ENCODE data around the gene TEX2. TPM values are rescaled to one million over a fixed set of nuclear protein-coding genes. Genes with fewer than 3 reads are reported as not detected.

Gene TEX2
- total and polyA plus RNA-seq, 9 of the 15 experiments (the other 6 are each of a cell fraction or from before 2014, with no cell fraction given): 4.1 to 27.6 (median 19.3) TPM

- intact Hi-C loops (cut with micrococcal nuclease): no loop called here
- CTCF ChIA-PET (ENCODE audit: low intra/inter-chr PET ratio): no interaction called here
- FAIRE-seq (no peak), DNase-seq (ENCODE audit: extremely low read depth in 1 of 4, low spot score in 3 of 4) (no peak), ATAC-seq (no peak)
- H3K9me3 ChIP-seq (replicated peaks; ENCODE audit: control insufficient read depth, insufficient read depth, low read depth, low read length): no peaks in the 10 kb centered on the region; the same call in 1 of the 2 replicates
- POLR2A ChIA-PET: interaction anchor here (0.7 to 1.1 kb wide), 3 partner anchors 12 to 111 kb away, joined by 3 to 4 read pairs (median 3); no protein-coding TSS in a partner anchor
- no peaks in the 10 kb centered on the region for H3K4me1 ChIP-seq (replicated peaks in 1 of 2; ENCODE audit: control insufficient read depth in 2 of 2, insufficient read depth in 2 of 2, low read length in 2 of 2)
- no peak overlapping the region for H2AFZ ChIP-seq (ENCODE audit: low read depth, low read length)
- in situ Hi-C loops (cut with MboI): no loop called here
- no peak overlapping the region for H3K4me3 ChIP-seq
- no peak overlapping the region for H3K4me2 ChIP-seq (ENCODE audit: insufficient read depth, low read length)
- no peak overlapping the region for H3K27ac ChIP-seq (ENCODE audit: extremely low read depth, low read depth, low read length)
- H3K9me1 ChIP-seq (ENCODE audit: control insufficient read depth, insufficient read depth, low read length): no peaks in the 10 kb centered on the region
- TF ChIP-seq MTA1 (IDR thresholded peaks at IDR 0.05; ENCODE audit: borderline replicate concordance) (no peak), ZNF717 (CRISPR knock-in tag; IDR thresholded peaks at IDR 0.05) (no peak), ZSCAN32 (CRISPR knock-in tag; IDR thresholded peaks at IDR 0.05) (no peak), WHSC1 (IDR thresholded peaks at IDR 0.05; ENCODE audit: low read length) (no peak), ZNF511 (CRISPR knock-in tag; IDR thresholded peaks at IDR 0.05) (no peak), KDM2B (CRISPR knock-in tag; IDR thresholded peaks at IDR 0.05) (no peak), ZBTB2 (IDR thresholded peaks at IDR 0.05) (no peak), CSDE1 (IDR thresholded peaks at IDR 0.05) (no peak), ZNF253 (CRISPR knock-in tag; conservative IDR thresholded peaks at IDR 0.05) (no peak), FOXJ2 (tag; IDR thresholded peaks at IDR 0.05) (no peak), SP2 (IDR thresholded peaks at IDR 0.05; ENCODE audit: extremely low read depth, low read depth, low read length, poor library complexity, severe bottlenecking) (no peak), COPS2 (conservative IDR thresholded peaks at IDR 0.05) (no peak), GATA2 (CRISPR knock-in tag; IDR thresholded peaks at IDR 0.05) (no peak), NFRKB (IDR thresholded peaks at IDR 0.05; ENCODE audit: low read depth) (no peak)
- no peak overlapping the region for H3K9ac ChIP-seq (ENCODE audit: insufficient read depth in 1 of 2, low read depth in 2 of 2, low read length in 2 of 2)
- no TSS peak for BruUV-seq (replicated peaks)
- 79% methylated on average over 11 of the region's 11 CpGs for WGBS (ENCODE audit: insufficient coverage, low coverage, missing lambda C conversion rate)
- peaks cover 45% of the 10 kb centered on the region for H3K36me3 ChIP-seq (ENCODE audit: control insufficient read depth, insufficient read depth, low read length)
- no peaks in the 10 kb centered on the region for H3K79me2 ChIP-seq (ENCODE audit: control insufficient read depth, insufficient read depth, low read length)
- no peaks in the 10 kb centered on the region for H3K27me3 ChIP-seq (ENCODE audit: control insufficient read depth in 2 of 2, insufficient read depth in 2 of 2, low read length in 2 of 2)
- H4K20me1 ChIP-seq (replicated peaks; ENCODE audit: control insufficient read depth, insufficient read depth, low read length): no peaks in the 10 kb centered on the region
Observed at GRCh38 chr17:64180089-64181073, 82.7 kb downstream of the TEX2 start.
